ENCODE results near the gene DSCAML1.

The DSCAML1 gene

DNA sequence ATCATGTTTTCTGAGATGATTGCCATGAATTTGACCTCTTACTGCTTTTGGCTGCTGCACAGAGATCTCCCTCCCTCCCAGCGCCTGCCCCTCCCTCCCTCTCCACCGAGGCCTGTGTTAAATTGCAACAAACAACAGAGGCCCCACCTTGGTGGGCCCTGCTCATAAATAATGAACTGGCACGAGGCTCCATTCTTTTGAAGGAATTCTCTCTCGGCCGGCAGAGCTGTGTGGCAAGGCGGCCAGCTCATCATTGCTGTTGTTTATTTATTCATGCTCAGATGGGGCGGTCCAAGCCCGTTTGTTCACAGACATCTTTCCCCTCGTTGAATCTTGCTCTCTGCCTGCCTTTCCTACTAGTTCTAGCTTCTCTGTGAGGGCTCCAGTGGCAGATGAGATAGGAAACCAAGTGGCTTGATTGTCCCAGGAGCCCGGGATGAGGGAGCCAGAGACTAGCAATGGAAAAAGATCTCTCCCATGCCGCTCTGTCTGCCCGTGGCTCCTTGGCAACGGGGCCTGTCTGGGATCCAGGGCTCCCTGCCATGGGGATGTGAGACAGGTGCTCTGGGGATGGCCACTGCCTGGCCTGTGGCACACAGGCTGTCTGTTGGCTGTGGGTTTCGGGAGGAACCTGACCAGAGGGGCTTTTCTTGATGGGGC lies 192.6 kb downstream of the DSCAML1 start:
- DNase-seq = no peak

GRCh38 chr11:117603932-117604331 lies 193.1 kb downstream of the DSCAML1 start:
- DNase-seq = no peak

DNA sequence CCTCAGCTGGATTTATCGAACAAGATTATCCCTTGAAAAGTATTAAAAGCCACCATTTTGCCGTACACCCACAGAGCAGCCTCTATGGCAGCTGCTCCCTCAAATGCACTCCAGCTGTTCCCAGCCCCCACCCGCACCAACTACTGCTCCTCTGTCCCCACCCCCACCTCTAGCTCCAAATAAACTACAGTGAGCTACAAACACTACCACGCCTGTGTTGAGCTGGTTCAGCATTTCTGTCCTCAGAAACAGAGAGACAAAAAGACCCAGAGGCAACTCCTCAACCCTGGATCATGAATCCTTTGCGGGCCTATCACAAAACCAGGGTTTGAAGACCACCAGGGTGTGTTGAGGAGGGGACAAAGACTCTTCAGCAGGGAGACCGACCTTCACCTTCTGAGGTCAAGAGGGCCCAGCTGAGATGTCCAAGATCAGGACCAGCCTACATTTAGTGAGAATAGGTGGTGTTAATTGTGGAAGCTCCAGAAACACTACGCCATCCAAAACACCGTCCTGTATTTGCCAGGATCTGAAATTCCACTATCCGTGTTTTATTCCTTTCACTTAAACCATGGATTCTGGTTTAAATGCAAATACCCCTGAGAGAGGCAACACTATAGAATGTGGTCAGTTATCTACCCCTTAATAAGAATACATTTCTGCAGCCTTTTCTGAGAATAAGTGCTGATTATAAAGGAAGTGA lies 195.9 kb downstream of the DSCAML1 start:
- no peak for DNase-seq

- DNase-seq = no peak
Measured at GRCh38 chr11:117600234-117600783, 196.7 kb downstream of the DSCAML1 start.

GRCh38 chr11:117597071-117597470 lies 199.9 kb downstream of the DSCAML1 start:
- DNase-seq = peak; percentile 60

GRCh38 chr11:117595440-117595839 lies 201.6 kb downstream of the DSCAML1 start:
- DNase-seq = no peak

- DNase-seq = no peak
Measured at GRCh38 chr11:117594721-117595120, 202.3 kb downstream of the DSCAML1 start.

DNA sequence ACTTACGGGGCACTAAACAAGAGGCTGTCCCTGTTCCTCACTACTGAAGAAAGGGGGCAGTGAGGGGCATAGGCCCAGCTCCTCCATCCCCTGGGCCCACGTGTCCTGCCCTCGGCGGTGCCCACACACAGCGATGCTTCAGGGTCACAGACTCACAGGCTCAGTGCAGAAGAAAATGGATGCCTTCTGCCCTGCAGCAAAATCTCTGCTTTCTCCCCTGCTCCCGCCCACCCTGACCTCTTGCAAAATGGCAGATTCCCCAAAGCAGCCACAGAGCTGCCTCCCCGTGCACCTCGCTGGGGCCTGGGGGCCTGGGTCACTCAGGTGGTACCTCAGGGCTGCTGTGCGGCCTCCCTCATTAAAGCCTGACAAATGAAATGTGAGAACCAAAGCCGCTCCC lies 204.0 kb downstream of the DSCAML1 start:
- no peak for DNase-seq

GRCh38 chr11:117591316-117592039 lies 205.5 kb downstream of the DSCAML1 start:
- no peak for DNase-seq

GRCh38 chr11:117589063-117589462 lies 208.0 kb downstream of the DSCAML1 start:
- no peak for DNase-seq

- DNase-seq = no peak
Measured at GRCh38 chr11:117588166-117588810, 208.7 kb downstream of the DSCAML1 start.

- DNase-seq = no peak
Measured at GRCh38 chr11:117587416-117587815, 209.6 kb downstream of the DSCAML1 start.

- no peak for DNase-seq
Measured at GRCh38 chr11:117586392-117586791, 210.6 kb downstream of the DSCAML1 start.

- no peak for DNase-seq
Measured at GRCh38 chr11:117585631-117586030, 211.4 kb downstream of the DSCAML1 start.

- DNase-seq = no peak
Measured at GRCh38 chr11:117584056-117584830, 212.8 kb downstream of the DSCAML1 start.

GRCh38 chr11:117583063-117583801 lies 213.8 kb downstream of the DSCAML1 start:
- no peak for DNase-seq

- no peak for DNase-seq
Measured at GRCh38 chr11:117582433-117582832, 214.6 kb downstream of the DSCAML1 start.

DNA sequence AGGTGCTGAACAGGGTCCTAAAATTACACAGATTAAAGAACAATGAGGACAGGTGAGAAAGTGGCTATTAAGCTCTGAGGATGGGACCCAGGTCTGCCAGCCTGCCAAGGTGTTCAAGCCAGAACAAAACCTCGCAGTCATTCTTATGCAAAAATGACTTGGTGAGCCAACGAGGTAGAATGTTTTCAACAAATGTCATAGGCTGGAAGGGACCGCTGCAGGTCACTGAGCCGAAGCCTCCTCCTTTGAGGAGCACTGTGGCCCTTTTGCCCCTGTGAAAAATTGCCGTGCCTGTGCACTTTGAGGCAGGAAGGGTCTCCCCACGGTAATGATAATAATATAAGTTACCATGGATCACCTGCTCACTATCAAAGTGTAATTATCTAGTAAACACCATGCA lies 216.2 kb downstream of the DSCAML1 start:
- no peak for DNase-seq

DNA sequence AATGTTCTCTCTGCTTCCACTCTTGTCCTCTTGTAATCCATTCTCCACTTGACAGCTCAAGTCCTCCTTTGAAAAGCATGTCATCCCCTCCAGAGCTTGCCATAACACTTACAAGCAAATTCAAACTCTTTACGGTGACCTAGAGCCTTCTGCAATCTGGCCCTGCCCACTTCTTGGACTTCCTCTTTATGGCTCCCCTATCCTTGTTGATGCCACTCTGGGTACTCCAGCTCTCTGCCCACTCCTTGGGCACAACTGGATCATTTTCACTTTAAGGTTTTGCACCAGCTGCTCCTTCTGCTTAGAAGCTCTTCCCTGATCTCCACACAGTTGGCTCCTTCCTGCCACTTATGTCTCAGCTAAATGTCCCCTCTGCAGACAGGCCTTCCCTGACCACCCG lies 217.9 kb downstream of the DSCAML1 start:
- DNase-seq = no peak

GRCh38 chr11:117575856-117576255 lies 221.2 kb downstream of the DSCAML1 start:
- DNase-seq = no peak

GRCh38 chr11:117574551-117574950 lies 222.5 kb downstream of the DSCAML1 start:
- no peak for DNase-seq

DNA sequence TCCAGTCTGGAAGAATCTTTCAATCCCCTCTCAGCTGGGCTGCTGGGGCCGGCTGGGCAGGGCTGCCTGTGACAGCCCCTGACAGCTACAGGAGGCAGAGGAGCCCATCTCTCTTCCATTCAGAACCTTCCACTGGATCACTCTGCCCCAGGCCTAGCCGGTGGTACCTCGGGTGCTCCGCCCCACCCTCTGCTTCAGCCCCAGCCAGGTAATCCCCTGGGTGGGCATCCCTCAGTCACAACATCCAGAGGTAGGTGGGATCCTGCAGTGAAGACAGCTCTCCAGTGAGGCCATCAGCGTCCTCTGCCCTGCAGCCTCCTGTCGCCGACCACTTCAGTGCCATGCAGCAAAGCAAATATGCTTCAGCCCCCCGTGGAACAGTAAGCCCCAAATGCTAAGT lies 223.7 kb downstream of the DSCAML1 start:
- DNase-seq = no peak

Measured in stimulated activated CD4-positive, alpha-beta T cell treated with anti-CD3 and anti-CD28 coated beads, Interleukin-15, amount 100 ng/mL, for 24 hours (primary cell).